Keratinocyte (primary cell): ENCODE measurements around the gene NRROS. TPM values are rescaled to one million over a fixed set of nuclear protein-coding genes. Genes with fewer than 3 reads are reported as not detected.

Experiments used
- DNase-seq: peaks from one replicate; pipeline ENCODE4 v3.0.0-alpha.2; 2011; ENCODE audit warnings: low read depth, missing footprints, low spot score
- FAIRE-seq: peaks from 2 replicates; lab custom pipeline; 2011; peaks lifted over from hg19 to GRCh38; lab: Jason Lieb, UNC
- H2AFZ ChIP-seq: 2 replicates; pipeline ENCODE4 v1.6.0; 2012; ENCODE audit warnings: low read length, control low read depth, inconsistent platforms; ENCODE audit not compliant: control insufficient read depth
- H3K27ac ChIP-seq: 2 replicates; pipeline ENCODE4 v1.5.1; 2011; ENCODE audit warnings: low read length; ENCODE audit not compliant: control insufficient read depth, insufficient read depth
- H3K27me3 ChIP-seq: 3 replicates; pipeline ENCODE4 v1.6.0; 2011; ENCODE audit warnings: low read length; ENCODE audit not compliant: control insufficient read depth, insufficient read depth; ENCODE audit errors: extremely low read depth
- H3K36me3 ChIP-seq, 2 experiments: 2 replicates in 1 of 2; 3 replicates in 1 of 2; pipeline ENCODE4 v1.5.1; 2011; ENCODE audit warnings: low read length in 2 of 2, mild to moderate bottlenecking in 1 of 2; ENCODE audit not compliant: control insufficient read depth in 2 of 2, insufficient read depth in 2 of 2; ENCODE audit errors: extremely low read depth in 1 of 2
- H3K4me1 ChIP-seq: 3 replicates; pipeline ENCODE4 v1.5.1; 2011; ENCODE audit warnings: low read length; ENCODE audit not compliant: control insufficient read depth, insufficient read depth; ENCODE audit errors: extremely low read depth
- H3K4me2 ChIP-seq: 3 replicates; pipeline ENCODE4 v1.6.0; 2011; ENCODE audit warnings: low read depth, low read length; ENCODE audit not compliant: control insufficient read depth, insufficient read depth; ENCODE audit errors: extremely low read depth
- H3K4me3 ChIP-seq, 3 experiments: fragments of 200-600 bp in 1 of 3; sonication (generic) in 1 of 3; 2 replicates in 2 of 3; 3 replicates in 1 of 3; pipeline ENCODE4 v1.5.1; 2011 to 2016; ENCODE audit warnings: low read length in 3 of 3, mild to moderate bottlenecking in 3 of 3, control low read depth in 2 of 3, inconsistent platforms in 1 of 3, low read depth in 1 of 3, mixed read lengths in 1 of 3, mixed run types in 1 of 3, moderate library complexity in 1 of 3; ENCODE audit not compliant: control insufficient read depth in 2 of 3, insufficient read depth in 2 of 3; ENCODE audit errors: extremely low read depth in 1 of 3
- H3K79me2 ChIP-seq: 2 replicates; pipeline ENCODE4 v1.6.0; 2012; ENCODE audit warnings: low read length; ENCODE audit not compliant: control insufficient read depth, insufficient read depth
- H3K9ac ChIP-seq: 3 replicates; pipeline ENCODE4 v1.6.0; 2011; ENCODE audit warnings: low read length; ENCODE audit not compliant: control insufficient read depth, insufficient read depth; ENCODE audit errors: extremely low read depth
- H3K9me1 ChIP-seq: 3 replicates; pipeline ENCODE4 v1.6.0; 2011; ENCODE audit warnings: low read length; ENCODE audit not compliant: control insufficient read depth, insufficient read depth; ENCODE audit errors: extremely low read depth
- H3K9me3 ChIP-seq: 2 replicates; pipeline ENCODE4 v1.5.1; 2012; ENCODE audit warnings: low read depth, low read length; ENCODE audit not compliant: control insufficient read depth
- H4K20me1 ChIP-seq: 3 replicates; pipeline ENCODE4 v1.6.0; 2011; ENCODE audit warnings: low read length; ENCODE audit not compliant: control insufficient read depth, insufficient read depth; ENCODE audit errors: extremely low read depth
- EZH2 ChIP-seq: IDR thresholded peaks from one replicate; pipeline ENCODE4 v1.6.1; 2012; ENCODE audit warnings: inconsistent platforms, mild to moderate bottlenecking, low read length, moderate library complexity
- dilution Hi-C: fragments of 300-500 bp; cut with MboI; formaldehyde crosslinking; loops from one replicate; pipeline ENCODE4 v1.7.0; 2020; ENCODE audit warnings: low sequenced_read_pairs; ENCODE audit not compliant: extremely low pct_ligation_motif_present
- polyA plus RNA-seq, 5 experiments: library from polyadenylated mRNA; depleted of rRNA in 3 of 5; stranded (reverse) in 3 of 5; stranded (forward) in 1 of 5; unstranded in 1 of 5; fragments of >200 nt; gene quantifications; 1 replicate in 1 of 5; 2 replicates in 3 of 5; 3 replicates in 1 of 5; pipeline versions ENCODE4 v1.2.1 to v1.2.3, GENCODE V29; 2011 to 2012; ENCODE audit warnings: missing spikeins in 2 of 5, low read depth in 1 of 5, low replicate concordance in 1 of 5
- TF ChIP-seq, protein P1 (sequence below), 3 experiments: IDR thresholded peaks in 1 of 3; conservative IDR thresholded peaks in 1 of 3; optimal IDR thresholded peaks in 1 of 3; 2 replicates in 2 of 3; 3 replicates in 1 of 3; pipeline versions ENCODE3 to v1.5.1; 2011; ENCODE audit warnings: low read length in 3 of 3, mild to moderate bottlenecking in 3 of 3, moderate library complexity in 2 of 3, control low read depth in 1 of 3, inconsistent platforms in 1 of 3; ENCODE audit not compliant: insufficient read depth in 2 of 3; ENCODE audit errors: extremely low read depth in 1 of 3

Gene NRROS
- polyA plus RNA-seq, 1 donor (not counting 4 experiments of a cell fraction or from before 2014, with no cell fraction given), result 0.03 TPM

DNA sequence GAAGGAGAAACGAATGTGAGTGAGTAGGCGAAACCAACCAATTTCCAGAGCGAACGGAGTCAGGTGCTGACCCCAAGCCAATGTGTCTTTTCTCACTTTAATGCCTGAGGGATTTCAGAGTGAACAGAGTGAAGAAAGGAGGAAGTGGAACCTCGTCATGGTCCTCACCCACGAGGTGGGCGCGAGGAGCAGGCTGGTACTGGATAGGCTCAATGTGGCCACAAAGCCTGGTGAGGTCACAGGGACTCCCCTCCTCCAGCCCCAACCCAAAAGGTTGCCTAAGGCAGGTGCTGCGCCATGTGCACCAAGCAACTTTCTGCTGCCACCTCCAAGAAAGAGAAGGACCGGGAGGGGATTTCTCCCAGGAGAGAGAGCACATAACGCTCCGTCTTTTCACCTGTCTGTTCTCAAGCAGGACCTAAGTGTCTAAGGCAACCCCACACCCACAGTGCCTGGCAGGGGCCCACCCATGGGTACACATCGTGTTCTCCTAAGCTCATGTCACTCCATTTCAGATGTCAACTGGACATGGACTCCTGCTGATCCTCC lies 3.8 kb downstream of the NRROS start:
- no peaks in the 10 kb centered on the region for H3K36me3 ChIP-seq
- no peaks in the 10 kb centered on the region for H3K9me1 ChIP-seq
- H2AFZ ChIP-seq, result no peak overlapping the region
- H3K79me2 ChIP-seq, result no peaks in the 10 kb centered on the region
- no peak for FAIRE-seq
- H3K4me3 ChIP-seq, result no peak overlapping the region
- no peaks in the 10 kb centered on the region for H4K20me1 ChIP-seq
- no peak for DNase-seq
- no peaks in the 10 kb centered on the region for H3K9me3 ChIP-seq
- H3K4me1 ChIP-seq, result peaks cover 3% of the 10 kb centered on the region
- no peak overlapping the region for H3K4me2 ChIP-seq
- H3K27me3 ChIP-seq, result peaks cover 40% of the 10 kb centered on the region
- H3K9ac ChIP-seq, result no peak overlapping the region
- TF ChIP-seq, protein P1, sequence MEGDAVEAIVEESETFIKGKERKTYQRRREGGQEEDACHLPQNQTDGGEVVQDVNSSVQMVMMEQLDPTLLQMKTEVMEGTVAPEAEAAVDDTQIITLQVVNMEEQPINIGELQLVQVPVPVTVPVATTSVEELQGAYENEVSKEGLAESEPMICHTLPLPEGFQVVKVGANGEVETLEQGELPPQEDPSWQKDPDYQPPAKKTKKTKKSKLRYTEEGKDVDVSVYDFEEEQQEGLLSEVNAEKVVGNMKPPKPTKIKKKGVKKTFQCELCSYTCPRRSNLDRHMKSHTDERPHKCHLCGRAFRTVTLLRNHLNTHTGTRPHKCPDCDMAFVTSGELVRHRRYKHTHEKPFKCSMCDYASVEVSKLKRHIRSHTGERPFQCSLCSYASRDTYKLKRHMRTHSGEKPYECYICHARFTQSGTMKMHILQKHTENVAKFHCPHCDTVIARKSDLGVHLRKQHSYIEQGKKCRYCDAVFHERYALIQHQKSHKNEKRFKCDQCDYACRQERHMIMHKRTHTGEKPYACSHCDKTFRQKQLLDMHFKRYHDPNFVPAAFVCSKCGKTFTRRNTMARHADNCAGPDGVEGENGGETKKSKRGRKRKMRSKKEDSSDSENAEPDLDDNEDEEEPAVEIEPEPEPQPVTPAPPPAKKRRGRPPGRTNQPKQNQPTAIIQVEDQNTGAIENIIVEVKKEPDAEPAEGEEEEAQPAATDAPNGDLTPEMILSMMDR (optimal IDR thresholded peaks at IDR 0.05 in 1 of 3, IDR thresholded peaks at IDR 0.05 in 1 of 3, conservative IDR thresholded peaks at IDR 0.05 in 1 of 3; ENCODE audit: extremely low read depth in 1 of 3, insufficient read depth in 2 of 3, low read length in 3 of 3), result no peak
- TF ChIP-seq EZH2, result no peak
- H3K27ac ChIP-seq, result no peak overlapping the region
- dilution Hi-C loops, result no loop called here

DNA sequence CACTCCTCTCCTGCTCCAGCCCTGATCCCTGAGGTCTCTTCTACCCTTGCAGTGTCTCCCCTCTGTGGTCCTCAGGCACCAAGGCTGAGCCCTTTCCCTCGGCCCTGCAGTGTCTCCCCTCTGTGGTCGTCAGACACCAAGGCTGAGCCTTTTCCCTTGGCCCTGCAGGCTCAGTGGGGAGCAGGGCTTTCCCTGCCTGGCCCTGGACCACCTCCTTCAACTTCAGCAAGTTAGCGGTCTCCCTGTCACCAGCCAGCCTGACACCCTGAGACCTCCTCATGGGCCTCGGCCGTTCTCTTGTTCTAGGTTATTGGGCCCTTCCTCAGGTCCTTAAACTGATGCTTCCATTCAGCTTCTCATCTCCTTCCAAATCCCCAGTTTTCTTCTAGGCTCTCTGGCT lies 4.3 kb downstream of the NRROS start:
- no peak overlapping the region for H2AFZ ChIP-seq

More for the DNA sequence above, 4.3 kb downstream of the NRROS start:
- no peaks in the 10 kb centered on the region for H4K20me1 ChIP-seq
- peaks cover 3% of the 10 kb centered on the region for H3K4me1 ChIP-seq
- no peak overlapping the region for H3K9ac ChIP-seq
- H3K27me3 ChIP-seq, result peaks cover 35% of the 10 kb centered on the region
- H3K4me3 ChIP-seq, result no peak overlapping the region
- dilution Hi-C loops, result no loop called here
- FAIRE-seq (no peak), DNase-seq (no peak)
- no peaks in the 10 kb centered on the region for H3K79me2 ChIP-seq
- no peak overlapping the region for H3K27ac ChIP-seq
- H3K9me3 ChIP-seq, result no peaks in the 10 kb centered on the region
- TF ChIP-seq, protein P1 (optimal IDR thresholded peaks at IDR 0.05 in 1 of 3, IDR thresholded peaks at IDR 0.05 in 1 of 3, conservative IDR thresholded peaks at IDR 0.05 in 1 of 3; ENCODE audit: extremely low read depth in 1 of 3, insufficient read depth in 2 of 3, low read length in 3 of 3), result no peak
- TF ChIP-seq EZH2, result no peak
- H3K4me2 ChIP-seq, result no peak overlapping the region
- no peaks in the 10 kb centered on the region for H3K36me3 ChIP-seq
- H3K9me1 ChIP-seq, result no peaks in the 10 kb centered on the region
